NCI-H1436 treated with DMSO at 0.1 percent for 48 hours (cell line): ENCODE measurements around the gene CIAO2B.
"Not testable (repeated sequence)": the region's sequence is repeated elsewhere in the genome, so short reads cannot be mapped to it uniquely, and the experiment has no call there.

Experiments
- DNase-seq: peaks from one replicate; lab custom pipeline; 2025; lab: John Stamatoyannopoulos, UW

CIAO2B gene

DNA sequence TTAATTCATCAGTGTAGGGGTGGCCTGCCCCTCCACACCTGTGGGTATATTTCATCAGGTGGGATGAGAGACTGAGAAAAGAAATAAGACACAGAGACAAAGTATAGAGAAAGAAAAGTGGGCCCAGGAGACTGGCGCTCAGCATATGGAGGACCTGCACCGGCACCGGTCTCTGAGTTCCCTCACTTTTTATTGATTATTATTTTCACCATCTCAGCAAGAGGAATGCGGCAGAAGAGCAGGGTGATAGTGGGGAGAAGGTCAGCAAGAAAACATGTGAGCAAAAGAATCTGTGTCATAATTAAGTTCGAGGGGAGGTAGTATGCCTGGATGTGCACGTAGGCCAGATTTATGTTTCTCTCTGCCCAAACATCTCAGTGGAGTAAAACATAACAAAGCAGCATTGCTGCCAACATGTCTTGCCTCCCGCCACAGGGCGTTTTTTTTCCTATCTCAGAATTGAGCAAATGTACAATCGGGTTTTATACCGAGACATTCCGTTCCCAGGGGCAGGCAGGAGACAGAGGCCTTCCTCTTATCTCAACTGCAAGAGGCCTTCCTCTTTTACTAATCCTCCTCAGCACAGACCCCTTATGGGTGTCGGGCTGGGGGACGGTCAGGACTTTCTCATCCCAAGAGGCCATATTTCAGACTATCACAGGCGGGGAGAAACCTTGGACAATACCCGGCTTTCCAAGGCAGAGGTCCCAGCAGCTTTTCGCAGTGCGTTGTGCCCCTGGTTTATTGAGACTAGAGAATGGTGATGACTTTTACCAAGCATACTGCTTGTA is 21.4 kb upstream of the CIAO2B start:
- DNase-seq, result not testable (repeated sequence)

DNA sequence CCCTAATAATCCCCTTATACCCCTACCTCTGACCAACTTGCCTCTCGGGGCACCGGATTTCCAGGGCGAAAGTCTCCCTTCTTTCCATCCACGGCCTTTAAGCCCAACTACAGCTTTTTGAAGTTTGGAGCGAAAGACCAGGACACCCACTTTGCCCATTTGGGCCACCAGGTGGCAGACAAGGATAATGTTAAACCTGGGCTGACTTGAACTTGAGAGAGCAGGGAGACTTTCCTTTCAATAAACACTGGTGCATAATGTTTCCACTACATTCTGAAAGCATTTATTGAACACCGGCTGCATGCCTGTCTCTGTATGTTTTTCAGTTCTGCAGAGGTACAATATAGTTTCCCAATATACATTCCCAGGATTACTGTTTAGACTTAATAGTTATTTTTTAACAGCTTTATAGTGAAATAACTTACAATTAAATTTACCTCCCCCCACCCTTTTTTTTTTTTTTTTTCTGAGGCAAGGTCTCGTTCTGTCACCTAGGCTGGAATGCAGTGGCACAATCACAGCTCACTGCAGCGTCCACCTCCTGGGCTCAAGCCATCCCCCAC is 20.0 kb upstream of the CIAO2B start:
- peak; percentile 22 for DNase-seq

DNA sequence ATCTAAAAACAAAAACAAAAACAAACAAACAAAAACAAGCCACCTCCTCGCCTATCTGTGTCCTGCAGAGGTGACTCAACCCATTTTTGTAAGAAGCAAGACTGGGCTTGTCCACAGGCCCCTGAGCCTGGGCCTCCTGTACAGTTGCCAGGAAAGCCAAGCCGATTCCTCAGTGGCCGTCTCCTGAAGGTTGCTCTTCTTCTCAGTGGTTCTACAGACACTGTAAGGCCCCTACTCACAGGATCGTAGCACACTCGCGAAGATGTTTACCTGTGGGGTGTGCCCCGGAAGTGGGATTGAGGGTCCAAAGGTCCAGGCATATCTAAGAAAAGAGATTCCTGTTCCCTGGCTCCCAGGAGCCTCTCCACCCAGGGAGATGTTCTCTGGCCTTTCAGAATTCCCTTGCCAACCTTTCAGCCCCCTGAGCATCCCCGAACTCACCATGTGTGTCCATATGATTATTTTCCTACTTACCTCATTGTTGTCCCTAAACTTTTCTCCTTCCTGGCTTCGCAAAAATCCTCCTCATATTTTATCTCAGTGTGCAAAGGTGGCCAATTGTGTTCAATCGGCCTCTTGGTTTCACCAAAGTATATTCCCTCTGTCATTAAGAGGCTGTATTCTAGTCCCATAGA is 19.4 kb upstream of the CIAO2B start:
- DNase-seq, result no peak

DNA sequence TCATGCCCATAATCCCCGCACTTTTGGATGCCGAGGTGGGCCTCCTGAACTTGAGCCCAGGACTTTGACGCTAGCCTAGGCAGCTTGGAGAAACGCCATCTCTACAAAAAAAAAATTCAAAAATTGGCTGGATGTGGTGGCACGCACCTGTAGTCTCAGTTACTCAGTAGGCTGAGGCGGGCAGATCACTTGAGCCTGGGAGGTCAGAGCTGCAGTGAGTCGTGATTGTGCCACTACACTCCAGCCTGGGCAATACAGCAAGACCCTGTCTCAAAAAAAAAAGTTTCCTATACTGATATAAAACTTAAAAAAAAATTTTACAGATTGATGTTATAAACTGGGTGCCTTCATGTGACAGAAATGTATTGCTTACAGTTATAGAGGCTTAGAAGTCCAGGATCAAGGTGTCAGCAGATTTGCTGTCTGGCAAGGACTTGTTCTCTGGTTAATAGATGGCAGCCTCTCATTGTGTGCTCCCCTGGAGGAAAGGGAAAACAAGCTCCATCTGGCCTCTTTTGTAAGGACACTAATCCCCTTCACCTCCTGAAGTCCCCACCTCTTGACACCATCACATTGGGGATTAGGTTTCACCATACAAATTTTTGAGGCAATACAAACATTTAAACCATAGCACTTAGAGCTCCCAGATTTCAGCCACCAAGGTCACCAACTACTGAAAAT is 18.4 kb upstream of the CIAO2B start:
- DNase-seq, result no peak

DNA sequence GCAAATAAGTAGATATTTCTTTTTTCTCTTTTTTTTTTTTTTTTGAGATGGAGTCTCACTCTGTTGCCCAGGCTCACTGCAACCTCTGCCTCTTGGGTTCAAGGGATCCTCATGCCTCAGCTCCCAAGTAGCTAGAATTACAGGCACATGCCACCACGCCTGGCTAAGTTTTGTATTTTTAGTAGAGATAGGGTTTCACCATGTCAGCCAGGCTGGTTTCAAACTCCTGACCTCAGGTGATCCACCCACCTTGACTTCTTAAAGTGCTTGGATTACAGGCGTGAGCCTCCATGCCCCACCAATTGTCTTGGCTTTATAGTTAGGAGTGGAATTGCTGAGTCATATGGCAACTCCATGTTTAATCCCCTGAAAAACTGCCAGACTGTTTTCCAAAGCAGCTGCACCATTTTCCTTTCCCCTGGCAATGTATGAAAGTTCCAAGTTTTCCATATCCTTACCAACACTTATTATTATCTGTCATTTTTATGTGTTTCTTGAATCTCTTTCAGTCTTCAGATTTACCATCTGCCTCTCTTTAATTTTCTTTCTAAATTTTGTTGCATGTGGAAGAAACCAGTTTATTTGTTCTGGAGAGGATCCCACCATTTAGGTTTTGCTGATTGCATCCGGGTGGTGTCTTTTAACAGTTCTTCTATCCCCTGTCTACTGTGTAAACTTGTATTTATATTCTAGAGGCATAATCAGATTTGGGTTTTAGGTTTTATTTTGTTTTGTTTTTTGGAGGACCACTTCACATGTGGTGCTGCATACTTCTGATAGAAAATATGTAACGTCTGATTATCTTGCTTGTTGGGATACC is 17.0 kb upstream of the CIAO2B start:
- no peak for DNase-seq

DNA sequence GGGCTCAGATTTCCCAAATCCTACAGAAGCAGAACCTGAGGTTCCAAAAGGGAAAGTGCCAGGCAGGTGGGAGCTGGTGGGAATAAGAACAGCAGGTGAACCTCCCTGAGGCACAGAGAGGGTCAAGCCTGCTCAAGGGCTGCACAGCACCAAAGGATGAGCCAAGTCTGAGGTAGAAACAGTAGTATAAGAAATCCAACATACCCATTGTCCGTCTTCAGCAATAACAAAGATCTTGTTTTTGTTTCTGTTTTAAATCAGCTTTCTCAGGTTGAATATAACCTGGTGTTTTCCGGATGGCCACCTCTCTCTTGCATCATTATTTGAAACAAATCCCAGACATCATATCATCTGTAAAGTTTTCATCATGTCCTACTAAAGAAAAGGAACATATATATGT is 16.2 kb upstream of the CIAO2B start:
- DNase-seq, result no peak

DNA sequence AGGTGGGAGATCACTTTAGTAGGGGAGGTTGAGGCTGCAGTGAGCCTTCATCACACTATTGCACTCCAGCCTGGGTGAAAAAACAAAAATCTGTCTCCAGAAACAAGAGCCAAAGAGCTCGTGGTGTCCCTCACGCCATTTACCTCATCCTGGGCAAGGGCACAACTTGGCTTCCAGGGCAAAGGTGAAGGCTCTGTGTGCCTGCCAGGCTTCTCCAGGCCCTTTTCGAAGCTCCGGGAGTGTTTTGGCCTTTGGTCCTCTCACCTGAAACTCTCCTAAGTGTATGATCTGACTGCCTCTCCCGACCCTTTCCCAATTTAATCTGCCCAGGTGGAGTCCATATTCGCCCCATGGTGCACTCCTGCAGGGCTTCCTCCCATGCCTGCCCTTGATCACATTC is 15.3 kb upstream of the CIAO2B start:
- DNase-seq, result no peak

DNA sequence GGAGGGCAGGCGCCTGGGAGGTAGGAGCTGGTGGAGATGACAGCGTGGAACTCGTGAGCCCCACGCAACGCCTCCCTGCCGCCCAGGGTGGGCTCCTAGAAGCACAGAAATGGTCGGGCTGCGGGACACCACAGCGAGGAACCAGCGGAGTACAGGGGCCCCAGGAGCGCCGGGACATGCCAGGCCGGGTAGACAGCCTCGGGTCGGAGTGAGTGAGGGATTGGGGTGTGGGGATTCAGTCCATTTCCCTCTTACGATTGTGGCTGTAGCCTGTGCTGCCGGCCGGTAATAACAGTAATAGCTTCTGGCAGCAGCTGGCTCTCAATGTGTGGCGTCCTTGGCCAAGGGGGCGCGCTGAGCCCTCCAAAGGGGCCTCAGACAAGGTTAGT is 14.6 kb upstream of the CIAO2B start:
- DNase-seq, result no peak

DNA sequence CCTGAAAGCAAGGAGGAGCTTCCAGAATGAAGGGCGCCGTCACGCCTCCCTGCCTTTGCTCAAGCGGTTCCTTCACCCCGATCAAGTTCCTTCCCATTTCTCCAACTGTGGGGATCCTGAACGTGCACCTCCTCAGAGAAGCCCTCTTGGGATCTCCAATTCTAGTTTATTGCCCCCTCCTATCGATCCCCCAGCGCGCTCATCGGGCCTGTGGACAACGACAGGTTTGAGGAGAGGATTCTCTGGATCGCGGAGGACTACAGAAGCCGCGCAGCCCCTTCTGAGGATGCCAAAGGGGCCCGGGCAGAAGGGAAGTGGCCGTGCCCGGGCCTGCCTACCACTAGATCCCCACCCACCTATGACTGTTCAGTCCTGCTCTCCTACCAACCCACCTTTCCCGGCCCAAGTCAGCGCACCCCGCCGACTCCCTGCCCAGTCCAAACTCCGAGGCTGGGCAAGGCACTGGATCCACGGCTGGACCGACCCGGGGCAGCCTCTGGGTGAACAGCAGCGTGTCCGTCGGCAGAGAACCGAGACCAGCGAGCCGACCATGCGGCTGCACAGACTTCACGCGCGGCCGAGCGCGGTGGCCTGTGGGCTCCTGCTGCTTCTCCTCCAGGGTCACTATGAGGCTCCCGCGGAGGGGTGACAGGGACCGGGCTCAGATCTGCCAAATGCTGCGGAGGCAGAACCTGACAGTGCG is 14.1 kb upstream of the CIAO2B start:
- no peak for DNase-seq

DNA sequence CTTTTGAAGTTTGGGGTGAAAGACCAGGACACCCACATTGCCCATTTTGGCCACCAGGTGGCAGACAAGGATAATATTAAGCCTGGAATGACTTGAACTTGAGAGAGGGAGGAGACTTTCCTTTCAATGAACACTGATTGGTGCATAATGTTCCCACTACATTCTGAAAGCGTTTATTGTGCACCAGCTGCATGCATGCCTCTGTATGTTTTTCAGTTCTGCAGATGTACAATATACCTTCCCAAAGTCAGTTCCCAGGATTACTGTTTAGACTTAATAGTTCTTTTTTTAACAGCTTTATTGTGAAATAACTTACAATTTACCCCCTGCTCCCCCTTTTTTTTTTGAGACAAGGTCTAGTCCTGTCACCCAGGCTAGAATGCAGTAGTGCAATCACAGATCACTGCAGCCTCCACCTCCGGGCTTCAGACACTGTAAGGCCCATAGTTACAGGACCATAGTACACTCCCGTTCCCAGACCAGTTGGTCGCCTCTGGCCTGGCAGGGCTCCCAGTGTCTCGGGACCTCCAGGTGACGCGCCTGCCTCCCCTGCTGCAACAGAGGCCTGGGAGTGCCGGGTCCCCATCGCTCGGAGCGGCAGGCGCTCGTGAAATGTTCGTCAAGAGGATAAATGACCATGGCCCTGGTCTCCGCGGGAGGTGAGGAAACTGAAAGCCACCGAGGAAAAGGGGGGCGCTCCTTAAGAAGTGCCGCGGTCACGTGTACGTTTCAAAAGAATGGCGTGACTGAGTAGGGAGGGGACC is 13.3 kb upstream of the CIAO2B start:
- no peak for DNase-seq

DNA sequence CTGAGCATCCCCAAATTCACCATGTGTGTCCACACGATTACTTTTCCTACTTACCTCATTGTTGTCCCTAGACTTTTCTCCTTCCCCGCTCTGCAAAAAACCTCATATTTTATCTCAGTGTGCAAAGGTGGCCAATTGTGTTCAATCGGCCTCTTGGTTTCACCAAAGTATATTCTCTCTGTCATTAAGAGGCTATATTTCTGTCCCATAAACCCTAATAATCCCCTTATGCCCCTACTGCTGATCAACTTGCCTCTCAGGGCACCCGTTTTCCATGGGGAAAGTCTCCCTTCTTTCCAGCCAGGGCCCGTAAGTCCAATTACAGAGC is 12.7 kb upstream of the CIAO2B start:
- no peak for DNase-seq

DNA sequence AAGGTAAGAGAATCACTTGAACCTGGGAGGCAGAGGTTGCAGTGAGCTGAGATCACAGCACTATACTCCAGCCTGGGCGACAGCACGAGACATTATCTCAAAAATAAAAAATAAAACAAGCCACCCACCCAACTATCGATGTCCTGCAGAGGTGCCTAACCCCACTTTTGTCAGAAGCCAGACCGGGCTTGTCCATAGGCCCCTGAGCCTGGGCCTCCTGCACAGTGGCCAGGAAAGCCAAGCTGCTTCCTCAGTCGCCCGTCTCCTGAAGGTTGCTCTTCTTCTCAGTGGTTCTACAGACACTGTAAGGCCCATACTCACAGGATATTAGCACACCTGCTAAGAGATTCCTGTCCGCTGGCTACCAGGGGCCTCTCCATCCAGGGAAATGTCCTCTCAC is 12.3 kb upstream of the CIAO2B start:
- DNase-seq, result no peak

DNA sequence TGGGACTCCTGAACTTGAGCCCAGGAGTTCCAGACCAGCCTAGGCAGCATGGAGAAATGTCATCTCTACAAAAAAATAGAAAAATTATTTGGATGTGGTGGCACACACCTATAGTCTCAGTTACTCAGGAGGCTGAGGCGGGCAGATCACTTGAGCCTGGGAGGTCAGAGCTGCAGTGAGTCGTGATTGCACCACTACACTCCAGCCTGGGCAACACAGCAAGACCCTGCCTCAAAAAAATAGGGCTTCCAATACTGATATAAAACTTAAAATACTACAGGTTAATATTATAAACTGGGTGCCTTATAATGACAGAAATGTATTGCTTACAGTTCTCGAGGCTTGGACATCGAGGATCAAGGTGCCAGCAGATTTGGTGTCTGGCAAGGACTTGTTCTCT is 11.7 kb upstream of the CIAO2B start:
- DNase-seq, result no peak

DNA sequence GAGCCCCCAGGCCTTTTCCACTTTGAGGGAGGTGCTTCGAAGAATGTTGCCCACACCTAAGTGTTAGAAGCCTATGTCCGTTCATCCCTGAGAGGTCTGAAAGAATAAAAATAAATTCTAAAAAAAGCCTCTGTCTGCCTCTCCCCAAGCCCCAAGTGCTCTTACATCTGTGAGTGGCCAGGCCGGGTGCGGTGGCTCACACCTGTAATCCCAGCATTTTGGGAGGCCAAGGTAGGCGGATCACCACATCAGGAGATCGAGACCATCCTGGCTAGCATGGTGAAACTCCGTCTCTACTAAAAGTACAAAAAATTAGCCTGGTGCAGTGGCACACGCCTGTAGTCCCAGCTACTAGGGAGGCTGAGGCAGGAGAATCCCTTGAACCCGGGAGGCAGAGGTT is 10.8 kb upstream of the CIAO2B start:
- DNase-seq, result not testable (repeated sequence)

DNA sequence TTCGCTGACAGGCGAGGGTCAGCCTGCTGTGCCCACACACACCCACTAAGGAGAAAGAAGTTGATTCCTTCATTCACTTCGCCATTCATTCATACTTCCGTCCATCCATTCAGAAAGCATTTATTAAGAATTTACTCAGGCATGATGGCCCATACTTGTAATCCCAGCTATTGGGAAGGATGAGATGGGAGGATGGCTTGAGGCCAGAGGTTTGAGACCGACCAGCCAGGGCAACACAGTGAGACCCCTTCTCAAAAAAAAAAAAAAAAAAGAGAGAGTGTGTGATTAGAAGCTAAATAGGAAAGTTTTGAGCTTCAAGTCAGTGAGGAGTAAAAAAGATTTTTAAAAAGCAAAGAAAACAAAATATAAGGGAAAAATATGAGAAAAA is 9.8 kb upstream of the CIAO2B start:
- DNase-seq, result no peak

DNA sequence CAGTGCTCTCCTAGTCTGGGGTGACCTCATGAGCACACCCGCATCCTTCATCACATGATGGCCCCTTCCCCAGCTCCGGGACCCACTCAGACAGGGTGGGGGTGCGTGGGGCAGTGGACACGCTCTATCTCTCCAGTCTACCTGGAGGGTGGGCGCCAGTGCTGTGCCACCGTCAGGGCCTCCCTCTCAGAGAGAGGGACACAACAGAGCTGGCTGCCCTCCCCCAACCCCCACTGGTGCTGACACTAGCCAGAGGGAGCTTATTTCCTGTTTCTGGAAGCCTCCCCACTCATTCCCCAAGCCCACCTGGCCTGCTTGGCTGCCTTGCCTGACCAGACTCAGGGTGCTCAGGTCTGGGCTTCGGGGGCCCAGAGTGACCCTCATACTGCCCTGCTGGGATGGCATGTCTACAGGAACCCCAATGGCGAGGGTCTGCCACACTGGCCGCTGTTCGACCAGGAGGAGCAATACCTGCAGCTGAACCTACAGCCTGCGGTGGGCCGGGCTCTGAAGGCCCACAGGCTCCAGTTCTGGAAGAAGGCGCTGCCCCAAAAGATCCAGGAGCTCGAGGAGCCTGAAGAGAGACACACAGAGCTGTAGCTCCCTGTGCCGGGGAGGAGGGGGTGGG is 9.3 kb upstream of the CIAO2B start:
- no peak for DNase-seq

DNA sequence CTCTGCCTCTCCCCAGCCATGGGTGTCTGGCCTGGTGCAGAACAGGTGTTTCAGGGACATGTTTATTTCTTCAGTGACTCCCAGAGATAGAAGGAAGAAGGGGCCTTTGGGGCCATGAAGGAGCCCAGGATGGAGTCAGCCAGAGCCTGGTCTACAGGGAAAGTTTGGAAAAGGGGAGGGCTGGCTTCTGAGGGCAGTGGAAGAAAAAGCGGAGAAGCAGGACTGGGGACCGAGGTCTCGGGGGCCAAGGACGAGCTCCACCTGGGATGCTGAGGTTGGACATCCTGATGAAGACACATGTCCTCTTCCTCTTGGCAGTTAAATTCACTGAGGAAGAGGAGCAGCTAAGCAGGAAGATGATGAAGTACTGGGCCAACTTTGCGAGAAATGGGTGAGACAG is 8.8 kb upstream of the CIAO2B start:
- DNase-seq, result no peak

DNA sequence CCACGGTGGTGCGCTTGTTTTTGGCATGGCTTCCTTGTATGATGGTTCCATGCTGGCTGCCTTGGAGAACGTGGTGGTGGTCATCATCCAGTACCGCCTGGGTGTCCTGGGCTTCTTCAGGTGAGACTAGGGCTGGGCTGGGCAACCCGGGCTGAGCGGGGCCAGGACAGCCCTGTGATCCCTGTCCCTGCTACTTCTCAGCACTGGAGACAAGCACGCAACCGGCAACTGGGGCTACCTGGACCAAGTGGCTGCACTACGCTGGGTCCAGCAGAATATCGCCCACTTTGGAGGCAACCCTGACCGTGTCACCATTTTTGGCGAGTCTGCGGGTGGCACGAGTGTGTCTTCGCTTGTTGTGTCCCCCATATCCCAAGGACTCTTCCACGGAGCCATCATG is 6.0 kb upstream of the CIAO2B start:
- no peak for DNase-seq

DNA sequence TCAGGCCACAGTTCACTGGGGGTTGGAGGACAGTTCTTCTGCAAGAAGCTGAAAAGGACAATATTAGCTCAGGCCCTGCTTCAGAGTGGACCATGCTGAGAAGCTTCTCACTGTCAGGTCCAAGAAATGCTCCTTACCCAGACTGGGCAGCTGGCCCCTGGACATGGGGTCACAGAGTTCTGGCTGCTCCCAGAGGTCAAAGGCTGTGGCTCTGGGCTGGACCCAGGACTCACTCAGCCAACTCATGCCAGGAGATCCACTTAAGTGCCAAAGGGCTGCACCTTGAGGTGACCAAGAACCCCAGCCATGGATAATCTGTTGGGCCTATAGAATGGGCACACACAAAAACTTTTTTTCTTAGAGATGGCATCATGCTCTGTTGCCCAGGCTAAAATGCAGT is 5.2 kb upstream of the CIAO2B start:
- DNase-seq, result no peak

DNA sequence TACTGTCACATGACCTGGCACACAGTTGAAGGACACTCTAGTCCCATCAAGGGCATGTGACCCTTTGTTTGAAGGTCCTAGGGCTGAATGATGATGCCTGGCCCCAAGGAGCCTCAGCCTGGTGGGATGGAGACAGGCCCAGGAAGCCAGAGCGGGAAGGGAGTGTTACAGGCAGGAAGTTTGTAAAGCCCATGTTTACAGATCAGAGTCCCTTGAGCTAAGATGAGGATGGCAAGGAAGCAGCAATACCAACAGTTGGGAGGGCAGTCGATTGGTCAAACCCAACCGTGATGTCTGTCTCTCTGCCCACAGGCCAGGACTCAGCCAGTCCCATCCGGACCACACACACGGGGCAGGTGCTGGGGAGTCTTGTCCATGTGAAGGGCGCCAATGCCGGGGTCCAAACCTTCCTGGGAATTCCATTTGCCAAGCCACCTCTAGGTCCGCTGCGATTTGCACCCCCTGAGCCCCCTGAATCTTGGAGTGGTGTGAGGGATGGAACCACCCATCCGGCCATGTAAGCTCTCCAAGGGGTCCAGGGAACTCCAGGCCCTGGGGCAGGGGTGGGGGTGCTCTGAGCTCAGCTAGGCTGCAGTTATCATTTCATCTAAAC is 3.6 kb upstream of the CIAO2B start:
- no peak for DNase-seq
